ENCODE measurements around the gene ELP4. TPM values are rescaled to one million over a fixed set of nuclear protein-coding genes. Genes with fewer than 3 reads are reported as not detected.

ELP4 gene
- total RNA-seq, 1 experiment from 2014 or later: 15.2 TPM

GRCh38 chr11:31711137-31711536 is 201.6 kb downstream of the ELP4 start:
- Histone ChIP-seq H3K4ac (ENCODE audit: low read depth, low read length) (no peak overlapping the region), H2AFZ (ENCODE audit: low read length) (no peak overlapping the region), H3K18ac (ENCODE audit: insufficient read length, low read depth, low read length) (no peak overlapping the region), H2BK20ac (ENCODE audit: low read depth, low read length, poor library complexity, severe bottlenecking) (no peak overlapping the region), H2AK5ac (ENCODE audit: insufficient read length, low read length) (no peak overlapping the region), H3T11ph (ENCODE audit: low read length) (no peak overlapping the region), H2BK5ac (ENCODE audit: insufficient read length, low read length) (no peak overlapping the region), H4K8ac (replicated peaks; ENCODE audit: insufficient read length, low read depth, low read length) (no peak overlapping the region), H3K56ac (ENCODE audit: insufficient read length, low read depth, low read length) (no peak overlapping the region), H3K27ac (ENCODE audit: insufficient read length, low read depth, low read length) (no peak overlapping the region), H3K27me3 (ENCODE audit: insufficient read depth, low read length) (no peaks in the 10 kb centered on the region), H2BK120ac (ENCODE audit: low read depth, low read length, poor library complexity, severe bottlenecking) (no peak overlapping the region), H3K14ac (ENCODE audit: insufficient read depth, low read length) (no peak overlapping the region), H3K9me3 (ENCODE audit: control insufficient read depth, low read depth, low read length) (no peaks in the 10 kb centered on the region), H2BK12ac (ENCODE audit: insufficient read length, low read depth, low read length) (no peak overlapping the region), H4K91ac (ENCODE audit: insufficient read length, low read depth, low read length) (no peak overlapping the region), H3K4me1 (ENCODE audit: insufficient read depth, low read length) (peaks cover 2% of the 10 kb centered on the region; the same call in 1 of the 2 replicates), H3K79me1 (ENCODE audit: insufficient read depth, low read depth, low read length, poor library complexity, severe bottlenecking) (no peaks in the 10 kb centered on the region), H3K23me2 (ENCODE audit: insufficient read length, low read depth, low read length, poor library complexity, severe bottlenecking) (no peaks in the 10 kb centered on the region), H2BK15ac (ENCODE audit: low read depth, low read length) (no peak overlapping the region), H3K4me2 (ENCODE audit: insufficient read depth, insufficient read length, low read length) (no peak overlapping the region), H3K79me2 (ENCODE audit: insufficient read depth, low read length) (no peaks in the 10 kb centered on the region), H4K5ac (ENCODE audit: insufficient read length, low read depth, low read length) (no peak overlapping the region), H3K9ac (ENCODE audit: extremely low read depth, insufficient read length, low read length) (no peak overlapping the region), H4K20me1 (ENCODE audit: control insufficient read depth, insufficient read depth, insufficient read length) (no peaks in the 10 kb centered on the region), H3K23ac (ENCODE audit: insufficient read length, low read depth, low read length) (no peak overlapping the region)
- peaks cover 0 to 6% (median 3%) of the 10 kb centered on the region in 3 experiments; a peak in 4 of 7 replicates for H3K36me3 Mint-ChIP-seq (ENCODE audit: insufficient read depth in 1 of 3, low read depth in 3 of 3)
- DNase-seq: no peak
- no CpG with 5 or more reads among the region's 2 CpGs for WGBS (ENCODE audit: extremely low coverage, insufficient read length, low lambda C conversion rate)
- TF ChIP-seq CTCF (conservative IDR thresholded peaks at IDR 0.05): no peak
- H3K4me1 Mint-ChIP-seq: peaks cover 7 to 11% of the 10 kb centered on the region in 2 experiments
- no peak overlapping the region for H3K27ac Mint-ChIP-seq
- no peaks in the 10 kb centered on the region for H3K27me3 Mint-ChIP-seq (ENCODE audit: low read depth)
- H3K9me3 Mint-ChIP-seq: peaks cover 0 to 7% of the 10 kb centered on the region in 2 experiments; a peak in 2 of 5 replicates
- no peak overlapping the region for H3K4me3 Mint-ChIP-seq

Measured in H9 (cell line).